ENCODE results near the gene SYNGR2. TPM values are rescaled to one million over a fixed set of nuclear protein-coding genes. Genes with fewer than 3 reads are reported as not detected.

The SYNGR2 gene
- total RNA-seq, 1 donor from 2014 or later: 86.9 TPM

GRCh38 chr17:78133971-78134898, 34.1 kb upstream of the SYNGR2 start:
- intact Hi-C loops (cut with micrococcal nuclease): no loop called here
- Histone ChIP-seq H3K4me1 (peaks cover 40% of the 10 kb centered on the region), H3K27ac (replicated peaks) (no peak overlapping the region), H3K9me3 (replicated peaks) (no peaks in the 10 kb centered on the region), H3K4me3 (no peak overlapping the region), H3K36me3 (no peaks in the 10 kb centered on the region), H3K27me3 (ENCODE audit: low read depth) (no peaks in the 10 kb centered on the region)
- DNase-seq: no peak
- peak; percentile 68 for TF ChIP-seq CTCF (IDR thresholded peaks at IDR 0.05; ENCODE audit: borderline replicate concordance)

GRCh38 chr17:78134899-78135385, 33.4 kb upstream of the SYNGR2 start:
- intact Hi-C loops (cut with micrococcal nuclease): no loop called here
- Histone ChIP-seq H3K4me3 (no peak overlapping the region), H3K4me1 (peaks cover 33% of the 10 kb centered on the region), H3K27ac (replicated peaks) (no peak overlapping the region), H3K36me3 (no peaks in the 10 kb centered on the region), H3K27me3 (ENCODE audit: low read depth) (no peaks in the 10 kb centered on the region), H3K9me3 (replicated peaks) (no peaks in the 10 kb centered on the region)
- TF ChIP-seq CTCF (IDR thresholded peaks at IDR 0.05; ENCODE audit: borderline replicate concordance): no peak
- DNase-seq: no peak

- H3K9me3 ChIP-seq (replicated peaks): no peaks in the 10 kb centered on the region
- H3K36me3 ChIP-seq: no peaks in the 10 kb centered on the region
- peaks cover 31% of the 10 kb centered on the region for H3K4me1 ChIP-seq
- H3K27me3 ChIP-seq (ENCODE audit: low read depth): no peaks in the 10 kb centered on the region
- H3K27ac ChIP-seq (replicated peaks): no peak overlapping the region
- no peak overlapping the region for H3K4me3 ChIP-seq
- DNase-seq: no peak
- TF ChIP-seq CTCF (IDR thresholded peaks at IDR 0.05; ENCODE audit: borderline replicate concordance): no peak
- intact Hi-C loops (cut with micrococcal nuclease): no loop called here
These were observed 32.4 kb upstream of the SYNGR2 start for GRCh38 chr17:78135858-78136500.

DNA sequence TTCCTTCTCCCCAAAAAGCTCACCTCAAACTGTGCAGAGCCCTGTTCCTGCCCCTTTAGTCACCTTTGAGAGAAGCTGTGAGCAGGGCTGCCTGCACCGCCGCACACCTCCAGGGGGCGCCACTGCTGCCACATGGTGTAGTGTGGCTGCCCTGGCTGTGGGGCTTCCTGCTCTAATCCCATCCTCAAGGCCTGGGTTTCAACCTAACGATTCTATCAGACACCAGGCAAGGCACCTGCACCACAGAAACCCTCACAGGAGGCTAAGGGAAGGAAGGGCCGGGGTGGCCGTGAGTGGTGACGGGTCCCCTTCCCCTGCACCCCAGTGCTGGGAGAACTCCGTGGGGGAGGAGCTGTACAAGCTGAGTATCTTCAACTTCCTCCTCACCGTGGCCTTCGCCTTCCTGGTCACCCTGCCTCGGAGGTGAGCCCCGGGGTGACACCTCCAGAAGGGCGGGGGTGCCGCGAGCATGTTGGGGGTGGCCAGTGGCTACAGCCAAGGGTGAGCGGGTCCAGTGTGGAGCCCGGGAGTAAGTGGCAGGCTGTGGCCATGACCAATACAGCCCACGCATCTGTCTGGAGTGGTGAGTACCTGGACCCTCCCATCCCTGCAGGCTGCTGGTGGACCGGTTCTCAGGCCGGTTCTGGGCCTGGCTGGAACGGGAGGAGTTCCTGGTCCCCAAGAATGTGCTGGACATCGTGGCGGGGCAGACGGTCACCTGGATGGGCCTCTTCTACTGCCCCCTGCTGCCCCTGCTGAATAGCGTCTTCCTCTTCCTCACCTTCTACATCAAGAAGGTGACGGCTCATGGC, 30.8 kb upstream of the SYNGR2 start:
- no peak overlapping the region for H3K27ac ChIP-seq (replicated peaks)
- DNase-seq: no peak
- no peak overlapping the region for H3K4me3 ChIP-seq
- H3K27me3 ChIP-seq (ENCODE audit: low read depth): no peaks in the 10 kb centered on the region
- H3K36me3 ChIP-seq: no peaks in the 10 kb centered on the region
- intact Hi-C loops (cut with micrococcal nuclease): no loop called here
- TF ChIP-seq CTCF (IDR thresholded peaks at IDR 0.05; ENCODE audit: borderline replicate concordance): no peak
- no peaks in the 10 kb centered on the region for H3K9me3 ChIP-seq (replicated peaks)
- H3K4me1 ChIP-seq: peaks cover 31% of the 10 kb centered on the region
